Measurements from ENCODE around the gene SHISA3. TPM values are rescaled to one million over a fixed set of nuclear protein-coding genes. Genes with fewer than 3 reads are reported as not detected.

The SHISA3 gene
- total and polyA plus RNA-seq, 2 of the 13 experiments (the other 11 are each of a cell fraction or from before 2014, with no cell fraction given): not detected

DNA sequence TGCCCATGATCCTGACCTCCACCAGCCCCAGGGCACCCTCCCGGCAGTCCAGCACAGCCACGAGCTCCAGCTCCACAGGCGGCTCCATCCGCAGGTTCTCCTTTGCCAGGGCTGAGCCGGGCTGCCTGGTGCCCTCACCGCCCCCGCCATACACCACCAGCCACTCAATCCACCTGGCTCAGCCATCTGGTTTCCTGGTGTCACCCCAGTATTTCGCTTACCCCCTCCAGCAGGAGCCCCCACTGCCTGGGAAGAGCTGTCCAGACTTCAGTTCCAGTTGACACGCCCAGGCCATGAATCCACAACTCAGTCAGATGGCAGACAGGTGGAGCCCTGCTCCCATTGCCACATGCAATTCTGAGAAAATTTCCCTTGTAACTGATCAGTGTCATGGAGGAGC, 3.9 kb downstream of the SHISA3 start:
- TF ChIP-seq ZNF839 (CRISPR knock-in tag; IDR thresholded peaks at IDR 0.05; ENCODE audit: borderline replicate concordance): no peak
- peak; percentile 55 for TF ChIP-seq STAG1 (CRISPR knock-in tag; IDR thresholded peaks at IDR 0.05)
- peak; percentile 49 for TF ChIP-seq CTCF (CRISPR knock-in tag; IDR thresholded peaks at IDR 0.05)
- DNase-seq (ENCODE audit: low spot score) (no peak), FAIRE-seq (no peak), ATAC-seq (peak; percentile 75)
- peaks cover 2 to 47% of the 10 kb centered on the region in 2 experiments for H3K27me3 ChIP-seq (ENCODE audit: control insufficient read depth in 1 of 2, insufficient read depth in 2 of 2, low read length in 2 of 2)
- H3K9ac ChIP-seq (ENCODE audit: insufficient read depth, low read depth, low read length): no peak overlapping the region
- no peaks in the 10 kb centered on the region for H4K20me1 ChIP-seq (ENCODE audit: insufficient read depth, low read length)
- BruUV-seq (replicated peaks): no TSS peak
- H3K27ac ChIP-seq (ENCODE audit: extremely low read length, insufficient read depth, low read length): no peak overlapping the region
- no CpG with 5 or more reads among the region's 9 CpGs for WGBS (ENCODE audit: low lambda C conversion rate)
- H3K79me2 ChIP-seq (ENCODE audit: insufficient read depth, low read length): no peaks in the 10 kb centered on the region
- no peaks in the 10 kb centered on the region for H3K9me3 ChIP-seq (ENCODE audit: low read length)
- in situ Hi-C loops (cut with HindIII; ENCODE audit: extremely low pct_ligation_motif_present, low pct_unique_long_range_greater_than_20kb): no loop called here
- no peak overlapping the region for H2AFZ ChIP-seq (ENCODE audit: low read length)
- ChIA-PET POLR2A (no interaction called here), CTCF (ENCODE audit: low intra/inter-chr PET ratio, low total read pairs) (no interaction called here)
- no peak overlapping the region for H3K4me3 ChIP-seq (replicated peaks in 1 of 3; ENCODE audit: insufficient read depth in 1 of 3, low read depth in 2 of 3, low read length in 3 of 3)
- H3K4me1 ChIP-seq (ENCODE audit: insufficient read depth, low read length): no peaks in the 10 kb centered on the region
- H3K4me2 ChIP-seq (ENCODE audit: low read depth, low read length): no peak overlapping the region
- H3K36me3 ChIP-seq (replicated peaks in 1 of 2; ENCODE audit: control insufficient read depth in 1 of 2, insufficient read depth in 2 of 2, low read length in 2 of 2): no peaks in the 10 kb centered on the region
- intact Hi-C loops (cut with micrococcal nuclease; ENCODE audit: unreplicated experiment): no loop called here

- POLR2A ChIA-PET: no interaction called here
- Histone ChIP-seq H2AFZ (ENCODE audit: low read length) (no peak overlapping the region), H3K4me3 (replicated peaks in 1 of 3; ENCODE audit: insufficient read depth in 1 of 3, low read depth in 2 of 3, low read length in 3 of 3) (no peak overlapping the region), H3K36me3 (replicated peaks in 1 of 2; ENCODE audit: control insufficient read depth in 1 of 2, insufficient read depth in 2 of 2, low read length in 2 of 2) (no peaks in the 10 kb centered on the region), H3K4me1 (ENCODE audit: insufficient read depth, low read length) (no peaks in the 10 kb centered on the region), H3K4me2 (ENCODE audit: low read depth, low read length) (no peak overlapping the region), H3K9me3 (ENCODE audit: low read length) (no peaks in the 10 kb centered on the region), H3K27ac (ENCODE audit: extremely low read length, insufficient read depth, low read length) (no peak overlapping the region), H3K79me2 (ENCODE audit: insufficient read depth, low read length) (no peaks in the 10 kb centered on the region), H4K20me1 (ENCODE audit: insufficient read depth, low read length) (no peaks in the 10 kb centered on the region), H3K27me3 (ENCODE audit: control insufficient read depth in 1 of 2, insufficient read depth in 2 of 2, low read length in 2 of 2) (peaks cover 0 to 21% of the 10 kb centered on the region in 2 experiments; a peak in 3 of 5 replicates), H3K9ac (ENCODE audit: insufficient read depth, low read depth, low read length) (no peak overlapping the region)
- ATAC-seq: peak; percentile 69
- 23% methylated on average over 6 of the region's 6 CpGs for WGBS (ENCODE audit: low lambda C conversion rate)
- CTCF ChIA-PET (ENCODE audit: low intra/inter-chr PET ratio, low total read pairs): no interaction called here
- intact Hi-C loops (cut with micrococcal nuclease; ENCODE audit: unreplicated experiment) (no loop called here), in situ Hi-C loops (cut with HindIII; ENCODE audit: extremely low pct_ligation_motif_present, low pct_unique_long_range_greater_than_20kb) (no loop called here)
- TF ChIP-seq ZSCAN30 (CRISPR knock-in tag; IDR thresholded peaks at IDR 0.05) (no peak), STAG1 (CRISPR knock-in tag; IDR thresholded peaks at IDR 0.05) (0 out of 2 replicates have a peak, but pooled peaks have one; percentile 2)
- FAIRE-seq: no peak
- no TSS peak for BruUV-seq (replicated peaks)
- no peak for DNase-seq (ENCODE audit: low spot score)
Measured at GRCh38 chr4:42404001-42404400, 6.7 kb downstream of the SHISA3 start.

All from HepG2 (cell line).